Esophagus muscularis mucosa (tissue), 4 donors: ENCODE data around the gene EFEMP2. TPM values are rescaled to one million over a fixed set of nuclear protein-coding genes. Genes with fewer than 3 reads are reported as not detected.

Experiments used
- DNase-seq: peaks from one replicate; pipeline ENCODE4 v3.0.0-alpha.2; 2017; ENCODE audit errors: extremely low spot score
- H3K27ac ChIP-seq, 4 donors: fragments of 200-600 bp; sonication (generic); replicated peaks in 1 of 4; 1 replicate in 3 of 4; 2 replicates in 1 of 4; pipeline ENCODE4 v1.5.1; 2016 to 2019; ENCODE audit warnings: mild to moderate bottlenecking in 1 of 4
- H3K27me3 ChIP-seq, 4 donors: fragments of 200-600 bp; sonication (generic); one replicate each; pipeline versions ENCODE4 v1.5.1 to v1.6.0; 2016 to 2019
- H3K36me3 ChIP-seq, 4 donors: fragments of 200-600 bp; sonication (generic); one replicate each; pipeline ENCODE4 v1.5.1; 2016 to 2019
- H3K4me1 ChIP-seq, 4 donors: fragments of 200-600 bp; sonication (generic); one replicate each; pipeline ENCODE4 v1.5.1; 2016 to 2019
- H3K4me3 ChIP-seq, 4 donors: fragments of 200-600 bp; sonication (generic); 1 replicate in 2 of 4; 2 replicates in 2 of 4; pipeline ENCODE4 v1.5.1; 2016 to 2019; ENCODE audit warnings: mild to moderate bottlenecking in 4 of 4, moderate library complexity in 1 of 4
- H3K9me3 ChIP-seq, 4 donors: fragments of 200-600 bp; sonication (generic); 1 replicate in 3 of 4; 2 replicates in 1 of 4; pipeline ENCODE4 v1.5.1; 2016 to 2019
- CTCF ChIP-seq, 3 experiments: fragments of 200-600 bp in 2 of 3; fragments of 450-650 bp in 1 of 3; sonication (generic) in 2 of 3; IDR thresholded peaks; one replicate each; pipeline ENCODE4 v1.5.1; 2017 to 2019; ENCODE audit warnings: antibody characterized with exemption in 3 of 3, mild to moderate bottlenecking in 2 of 3, moderate library complexity in 1 of 3
- EP300 ChIP-seq: sonication (generic); formaldehyde crosslinking; IDR thresholded peaks from one replicate; pipeline ENCODE4 v1.6.1; 2017; ENCODE audit warnings: antibody characterized with exemption
- POLR2A ChIP-seq: fragments of 450-650 bp; IDR thresholded peaks from one replicate; pipeline ENCODE4 v1.6.1; 2017; ENCODE audit warnings: antibody characterized with exemption, moderate library complexity, mild to moderate bottlenecking, low read depth
- POLR2AphosphoS5 ChIP-seq, 2 donors: sonication (generic); formaldehyde crosslinking; IDR thresholded peaks; one replicate each; pipeline ENCODE4 v1.6.1; 2017; ENCODE audit warnings: antibody characterized with exemption in 2 of 2
- WGBS: methylation state at CpG from one replicate; pipeline ENCODE4 v1.1.5; 2018; 5-methylcytosine and 5-hydroxymethylcytosine counted together
- intact Hi-C: fragments of 100-400 bp; cut with DNase I; formaldehyde crosslinking; loops from one replicate; pipeline ENCODE4 v1.15.1; 2023
- total RNA-seq, 4 donors: library from RNA; depleted of rRNA; stranded (reverse); fragments of >200 nt; gene quantifications; one replicate each; pipeline versions ENCODE4 v1.1.0 to v1.2.1, GENCODE V29; 2016

The EFEMP2 gene
- total RNA-seq, 4 donors from 2014 or later: 71.8 to 111 (median 82.2) TPM

- Histone ChIP-seq H3K36me3 (no peaks in the 10 kb centered on the region), H3K4me1 (peaks cover 16 to 24% (median 23%) of the 10 kb centered on the region in 4 donors), H3K27me3 (peaks cover 0 to 11% (median 0%) of the 10 kb centered on the region in 4 donors), H3K9me3 (no peaks in the 10 kb centered on the region), H3K4me3 (no peak overlapping the region), H3K27ac (no peak overlapping the region)
- no peak for DNase-seq
- WGBS: 31% methylated on average over 5 of the region's 5 CpGs
- no peak for TF ChIP-seq POLR2AphosphoS5 (IDR thresholded peaks at IDR 0.05)
- no peak for TF ChIP-seq CTCF (IDR thresholded peaks at IDR 0.05)
- no peak for TF ChIP-seq POLR2A
- no peak for TF ChIP-seq EP300
- intact Hi-C loops: no loop called here
Measured at GRCh38 chr11:65903068-65903481, 30.5 kb upstream of the EFEMP2 start.

DNA sequence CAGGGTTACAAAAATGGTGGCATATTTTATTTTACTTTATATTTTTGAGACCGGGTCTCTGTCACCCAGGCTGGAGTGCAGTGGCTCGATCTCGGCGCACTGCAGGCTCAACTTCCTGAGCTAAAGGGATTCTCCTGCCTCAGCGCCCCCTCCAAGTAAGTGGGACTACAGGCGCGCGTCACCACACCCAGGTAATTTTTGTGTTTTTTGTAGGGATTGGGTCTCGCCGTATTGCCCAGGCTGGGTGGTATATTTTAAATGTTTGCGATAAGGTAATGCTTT lies 28.2 kb upstream of the EFEMP2 start:
- H3K4me1 ChIP-seq: peaks cover 16 to 24% (median 23%) of the 10 kb centered on the region in 4 donors
- DNase-seq: no peak
- no peaks in the 10 kb centered on the region for H3K9me3 ChIP-seq
- 83% methylated on average over 11 of the region's 11 CpGs for WGBS
- TF ChIP-seq POLR2AphosphoS5 (IDR thresholded peaks at IDR 0.05): no peak
- TF ChIP-seq CTCF (IDR thresholded peaks at IDR 0.05): no peak
- no peak for TF ChIP-seq EP300
- no peak for TF ChIP-seq POLR2A
- H3K4me3 ChIP-seq: peak overlapping the region; percentile 64 to 73 (median 68)
- no peaks in the 10 kb centered on the region for H3K36me3 ChIP-seq
- peaks cover 0 to 11% (median 0%) of the 10 kb centered on the region in 4 donors for H3K27me3 ChIP-seq
- intact Hi-C loops: no loop called here
- peak overlapping the region; percentile 56 to 80 (median 77) for H3K27ac ChIP-seq

- TF ChIP-seq POLR2AphosphoS5 (IDR thresholded peaks at IDR 0.05) (peak; percentile 84 to 87), CTCF (IDR thresholded peaks at IDR 0.05) (no peak), POLR2A (peak; percentile 64)
- intact Hi-C loops: no loop called here
- DNase-seq: peak; percentile 97
- WGBS: 11% methylated on average over 12 of the region's 80 CpGs
- no peaks in the 10 kb centered on the region for H3K9me3 ChIP-seq
- H3K4me3 ChIP-seq: peak within 1 kb of the TSS; percentile 64 to 73 (median 68)
- H3K36me3 ChIP-seq: no peaks in the 10 kb centered on the region
- peak within 1 kb of the TSS; percentile 56 to 80 (median 77) for H3K27ac ChIP-seq
- peaks cover 16 to 24% (median 23%) of the 10 kb centered on the region in 4 donors for H3K4me1 ChIP-seq
- peaks cover 0 to 11% (median 0%) of the 10 kb centered on the region in 4 donors for H3K27me3 ChIP-seq
Measured at GRCh38 chr11:65900125-65900898, 27.7 kb upstream of the EFEMP2 start, which contains the start of gene FOSL1. FOSL1 (minus strand) TSS chr11:65900388; CDS start chr11:65900339, 49 bp downstream.

- Histone ChIP-seq H3K4me1 (peaks cover 17 to 25% (median 23%) of the 10 kb centered on the region in 4 donors), H3K9me3 (no peaks in the 10 kb centered on the region), H3K27ac (peak overlapping the region; percentile 56 to 80 (median 77)), H3K27me3 (peaks cover 0 to 11% (median 0%) of the 10 kb centered on the region in 4 donors), H3K36me3 (no peaks in the 10 kb centered on the region), H3K4me3 (peak overlapping the region; percentile 64 to 73 (median 68))
- 0% methylated on average over 2 of the region's 78 CpGs for WGBS
- TF ChIP-seq POLR2AphosphoS5 (IDR thresholded peaks at IDR 0.05) (peak; percentile 65 to 72), POLR2A (no peak), CTCF (IDR thresholded peaks at IDR 0.05) (no peak), EP300 (no peak)
- DNase-seq: no peak
- intact Hi-C loops: no loop called here
Measured at GRCh38 chr11:65899356-65900124, 26.9 kb upstream of the EFEMP2 start.
